ENCODE data around the gene HSPB7. TPM values are rescaled to one million over a fixed set of nuclear protein-coding genes. Genes with fewer than 3 reads are reported as not detected.

Gene HSPB7
- total RNA-seq, 1 experiment from 2014 or later: not detected

DNA sequence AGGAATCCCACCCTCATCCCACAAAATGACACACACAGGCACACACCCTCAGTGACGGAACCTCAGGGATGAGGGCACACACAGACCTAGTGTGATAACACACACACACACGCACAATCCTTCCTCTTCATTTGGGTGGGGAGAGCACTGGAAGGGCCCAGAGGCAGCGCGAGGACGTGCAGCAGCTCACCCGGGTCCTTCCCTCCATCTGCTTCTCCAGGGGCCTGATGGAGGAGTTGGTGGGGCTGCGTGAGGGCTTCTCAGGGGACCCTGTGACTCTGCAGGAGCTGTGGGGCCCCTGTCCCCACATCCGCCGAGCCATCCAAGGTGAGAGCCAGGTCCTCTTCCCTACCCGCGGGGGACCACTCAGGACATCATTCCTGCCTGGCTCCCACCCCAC lies 4.5 kb upstream of the HSPB7 start:
- Histone ChIP-seq H3K23me2 (ENCODE audit: insufficient read length, low read depth, low read length, poor library complexity, severe bottlenecking) (peaks cover 3% of the 10 kb centered on the region), H2AK5ac (ENCODE audit: insufficient read length, low read length) (no peak overlapping the region), H2BK20ac (ENCODE audit: low read depth, low read length, poor library complexity, severe bottlenecking) (no peak overlapping the region), H4K5ac (ENCODE audit: insufficient read length, low read depth, low read length) (no peak overlapping the region), H3K9me3 (ENCODE audit: control insufficient read depth, low read depth, low read length) (no peaks in the 10 kb centered on the region), H2BK12ac (ENCODE audit: insufficient read length, low read depth, low read length) (no peak overlapping the region), H2BK120ac (ENCODE audit: low read depth, low read length, poor library complexity, severe bottlenecking) (no peak overlapping the region), H3K79me2 (ENCODE audit: insufficient read depth, low read length) (no peaks in the 10 kb centered on the region), H2AFZ (ENCODE audit: low read length) (no peak overlapping the region), H3K4me2 (ENCODE audit: insufficient read depth, insufficient read length, low read length) (no peak overlapping the region), H2BK5ac (ENCODE audit: insufficient read length, low read length) (no peak overlapping the region), H3K14ac (ENCODE audit: insufficient read depth, low read length) (peak overlapping the region; percentile 26; the same call in 1 of the 2 replicates), H3K4ac (ENCODE audit: low read depth, low read length) (no peak overlapping the region), H3K27me3 (ENCODE audit: insufficient read depth, low read length) (no peaks in the 10 kb centered on the region), H3T11ph (ENCODE audit: low read length) (no peak overlapping the region), H4K91ac (ENCODE audit: insufficient read length, low read depth, low read length) (no peak overlapping the region), H2BK15ac (ENCODE audit: low read depth, low read length) (no peak overlapping the region), H4K20me1 (ENCODE audit: control insufficient read depth, insufficient read depth, insufficient read length) (no peaks in the 10 kb centered on the region), H3K4me1 (ENCODE audit: insufficient read depth, low read length) (no peaks in the 10 kb centered on the region), H3K56ac (ENCODE audit: insufficient read length, low read depth, low read length) (no peak overlapping the region), H3K27ac (ENCODE audit: insufficient read length, low read depth, low read length) (no peak overlapping the region), H3K18ac (ENCODE audit: insufficient read length, low read depth, low read length) (no peak overlapping the region), H3K9ac (ENCODE audit: extremely low read depth, insufficient read length, low read length) (no peak overlapping the region), H4K8ac (replicated peaks; ENCODE audit: insufficient read length, low read depth, low read length) (no peak overlapping the region), H3K23ac (ENCODE audit: insufficient read length, low read depth, low read length) (no peak overlapping the region), H3K79me1 (ENCODE audit: insufficient read depth, low read depth, low read length, poor library complexity, severe bottlenecking) (no peaks in the 10 kb centered on the region)
- peaks cover 10 to 23% of the 10 kb centered on the region in 2 experiments for H3K4me1 Mint-ChIP-seq
- WGBS (ENCODE audit: extremely low coverage, insufficient read length, low lambda C conversion rate): no CpG with 5 or more reads among the region's 11 CpGs
- DNase-seq: no peak
- no peaks in the 10 kb centered on the region for H3K36me3 Mint-ChIP-seq (ENCODE audit: insufficient read depth in 1 of 3, low read depth in 3 of 3)
- peak overlapping the region in 1 of 3 experiments; percentile 83; a peak in 1 of 7 replicates for H3K27ac Mint-ChIP-seq
- H3K27me3 Mint-ChIP-seq (ENCODE audit: low read depth): peaks cover 61% of the 10 kb centered on the region
- peaks cover 0 to 2% of the 10 kb centered on the region in 2 experiments; a peak in 1 of 5 replicates for H3K9me3 Mint-ChIP-seq
- H3K4me3 Mint-ChIP-seq: no peak overlapping the region
- TF ChIP-seq, protein P1, sequence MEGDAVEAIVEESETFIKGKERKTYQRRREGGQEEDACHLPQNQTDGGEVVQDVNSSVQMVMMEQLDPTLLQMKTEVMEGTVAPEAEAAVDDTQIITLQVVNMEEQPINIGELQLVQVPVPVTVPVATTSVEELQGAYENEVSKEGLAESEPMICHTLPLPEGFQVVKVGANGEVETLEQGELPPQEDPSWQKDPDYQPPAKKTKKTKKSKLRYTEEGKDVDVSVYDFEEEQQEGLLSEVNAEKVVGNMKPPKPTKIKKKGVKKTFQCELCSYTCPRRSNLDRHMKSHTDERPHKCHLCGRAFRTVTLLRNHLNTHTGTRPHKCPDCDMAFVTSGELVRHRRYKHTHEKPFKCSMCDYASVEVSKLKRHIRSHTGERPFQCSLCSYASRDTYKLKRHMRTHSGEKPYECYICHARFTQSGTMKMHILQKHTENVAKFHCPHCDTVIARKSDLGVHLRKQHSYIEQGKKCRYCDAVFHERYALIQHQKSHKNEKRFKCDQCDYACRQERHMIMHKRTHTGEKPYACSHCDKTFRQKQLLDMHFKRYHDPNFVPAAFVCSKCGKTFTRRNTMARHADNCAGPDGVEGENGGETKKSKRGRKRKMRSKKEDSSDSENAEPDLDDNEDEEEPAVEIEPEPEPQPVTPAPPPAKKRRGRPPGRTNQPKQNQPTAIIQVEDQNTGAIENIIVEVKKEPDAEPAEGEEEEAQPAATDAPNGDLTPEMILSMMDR (conservative IDR thresholded peaks at IDR 0.05): no peak
